MM.1S (cell line): ENCODE data around the gene ADISSP.

ENCODE experiments used
- DNase-seq: peaks from one replicate; pipeline ENCODE4 v3.0.0-alpha.2; 2015
- H2AFZ ChIP-seq: fragments of 300-600 bp; sonication (generic); 2 replicates; pipeline ENCODE4 v1.6.0; 2016; ENCODE audit warnings: antibody characterized with exemption, low read length
- H3F3A ChIP-seq: fragments of 300-600 bp; sonication (generic); 2 replicates; pipeline ENCODE4 v1.6.1; 2016; ENCODE audit warnings: mild to moderate bottlenecking, antibody characterized with exemption, low read length, moderate library complexity, mixed read lengths; ENCODE audit not compliant: insufficient read depth
- H3K27ac ChIP-seq: fragments of 300-600 bp; sonication (generic); 2 replicates; pipeline ENCODE4 v1.5.1; 2016; ENCODE audit warnings: mild to moderate bottlenecking, low read length
- H3K27me3 ChIP-seq: fragments of 300-600 bp; sonication (generic); replicated peaks from 2 replicates; pipeline ENCODE4 v1.6.0; 2016; ENCODE audit warnings: low read length; ENCODE audit not compliant: insufficient read depth
- H3K36me3 ChIP-seq: fragments of 300-600 bp; sonication (generic); replicated peaks from 2 replicates; pipeline ENCODE4 v1.6.1; 2016; ENCODE audit warnings: mild to moderate bottlenecking, low read length, mixed read lengths; ENCODE audit not compliant: insufficient read depth
- H3K4me1 ChIP-seq: fragments of 300-600 bp; sonication (generic); 2 replicates; pipeline ENCODE4 v1.6.1; 2016; ENCODE audit warnings: low read length, mixed read lengths
- H3K4me2 ChIP-seq: fragments of 300-600 bp; sonication (generic); 2 replicates; pipeline ENCODE4 v1.6.0; 2016; ENCODE audit warnings: low read depth, low read length
- H3K4me3 ChIP-seq: fragments of 300-600 bp; sonication (generic); 2 replicates; pipeline ENCODE4 v1.5.1; 2016; ENCODE audit warnings: low read length, mixed read lengths
- H3K79me2 ChIP-seq: fragments of 300-600 bp; sonication (generic); 2 replicates; pipeline ENCODE4 v1.6.1; 2016; ENCODE audit warnings: mixed run types, low read length, mixed read lengths
- H3K9ac ChIP-seq: fragments of 300-600 bp; sonication (generic); 2 replicates; pipeline ENCODE4 v1.6.1; 2016; ENCODE audit warnings: low read length, mixed read lengths
- H3K9me2 ChIP-seq: fragments of 300-600 bp; sonication (generic); replicated peaks from 2 replicates; pipeline ENCODE4 v1.6.1; 2016; ENCODE audit warnings: mild to moderate bottlenecking, low read length, mixed read lengths; ENCODE audit not compliant: insufficient read depth
- H3K9me3 ChIP-seq: fragments of 300-600 bp; sonication (generic); replicated peaks from 2 replicates; pipeline ENCODE4 v1.6.1; 2016; ENCODE audit warnings: mild to moderate bottlenecking, low read length, mixed read lengths; ENCODE audit not compliant: insufficient read depth
- H4K20me1 ChIP-seq: fragments of 300-600 bp; sonication (generic); 2 replicates; pipeline ENCODE4 v1.6.1; 2016; ENCODE audit warnings: mild to moderate bottlenecking, low read length, moderate library complexity, mixed read lengths; ENCODE audit not compliant: insufficient read depth
- EZH2 ChIP-seq: fragments of 300-600 bp; sonication (generic); optimal IDR thresholded peaks from 2 replicates; pipeline ENCODE3; 2017; ENCODE audit warnings: low read depth, mild to moderate bottlenecking, antibody characterized with exemption, low read length, mixed read lengths
- EZH2phosphoT487 ChIP-seq: fragments of 300-600 bp; sonication (generic); IDR thresholded peaks from 2 replicates; pipeline ENCODE4 v1.6.1; 2018; ENCODE audit warnings: antibody characterized with exemption, low read length
- TF ChIP-seq, protein P1 (sequence below): fragments of 300-600 bp; sonication (generic); IDR thresholded peaks from 2 replicates; pipeline ENCODE4 v1.5.1; 2016; ENCODE audit warnings: antibody characterized with exemption, low read length, mixed read lengths

ADISSP gene

DNA sequence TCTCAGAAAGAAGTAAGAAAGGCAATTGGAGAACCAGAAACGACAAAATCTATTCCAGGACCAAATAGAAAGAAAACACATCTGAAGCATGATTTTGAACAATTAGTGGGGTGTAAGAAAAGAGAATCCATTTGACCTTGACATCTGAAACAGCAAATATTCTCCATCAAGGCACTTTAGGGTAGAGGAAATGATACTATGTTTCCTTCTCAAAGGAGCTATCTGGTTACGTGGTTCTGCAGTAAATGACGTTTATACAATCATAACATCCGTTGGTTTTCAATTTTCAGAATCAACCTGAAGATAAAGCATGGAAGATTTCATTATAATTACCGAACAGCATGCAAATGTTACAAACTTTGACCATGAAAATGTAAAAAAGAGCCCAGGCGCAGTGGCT lies 46.9 kb downstream of the ADISSP start:
- no peaks in the 10 kb centered on the region for H3K36me3 ChIP-seq
- TF ChIP-seq EZH2 (no peak), EZH2phosphoT487 (no peak)
- TF ChIP-seq, protein P1, sequence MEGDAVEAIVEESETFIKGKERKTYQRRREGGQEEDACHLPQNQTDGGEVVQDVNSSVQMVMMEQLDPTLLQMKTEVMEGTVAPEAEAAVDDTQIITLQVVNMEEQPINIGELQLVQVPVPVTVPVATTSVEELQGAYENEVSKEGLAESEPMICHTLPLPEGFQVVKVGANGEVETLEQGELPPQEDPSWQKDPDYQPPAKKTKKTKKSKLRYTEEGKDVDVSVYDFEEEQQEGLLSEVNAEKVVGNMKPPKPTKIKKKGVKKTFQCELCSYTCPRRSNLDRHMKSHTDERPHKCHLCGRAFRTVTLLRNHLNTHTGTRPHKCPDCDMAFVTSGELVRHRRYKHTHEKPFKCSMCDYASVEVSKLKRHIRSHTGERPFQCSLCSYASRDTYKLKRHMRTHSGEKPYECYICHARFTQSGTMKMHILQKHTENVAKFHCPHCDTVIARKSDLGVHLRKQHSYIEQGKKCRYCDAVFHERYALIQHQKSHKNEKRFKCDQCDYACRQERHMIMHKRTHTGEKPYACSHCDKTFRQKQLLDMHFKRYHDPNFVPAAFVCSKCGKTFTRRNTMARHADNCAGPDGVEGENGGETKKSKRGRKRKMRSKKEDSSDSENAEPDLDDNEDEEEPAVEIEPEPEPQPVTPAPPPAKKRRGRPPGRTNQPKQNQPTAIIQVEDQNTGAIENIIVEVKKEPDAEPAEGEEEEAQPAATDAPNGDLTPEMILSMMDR = no peak
- H3K4me3 ChIP-seq = no peak overlapping the region
- no peak for DNase-seq
- no peaks in the 10 kb centered on the region for H4K20me1 ChIP-seq
- H3K27ac ChIP-seq = no peak overlapping the region
- no peaks in the 10 kb centered on the region for H3K9me3 ChIP-seq
- H3K4me2 ChIP-seq = no peak overlapping the region
- no peaks in the 10 kb centered on the region for H3K9me2 ChIP-seq
- no peak overlapping the region for H3K9ac ChIP-seq
- H3K79me2 ChIP-seq = no peaks in the 10 kb centered on the region
- no peaks in the 10 kb centered on the region for H3K27me3 ChIP-seq
- H2AFZ ChIP-seq = no peak overlapping the region
- peaks cover 13% of the 10 kb centered on the region for H3K4me1 ChIP-seq
- H3F3A ChIP-seq = no peaks in the 10 kb centered on the region

GRCh38 chr20:3720068-3720467 lies 47.5 kb downstream of the ADISSP start:
- Histone ChIP-seq H3F3A (no peaks in the 10 kb centered on the region), H3K27ac (no peak overlapping the region), H3K27me3 (no peaks in the 10 kb centered on the region), H3K79me2 (no peaks in the 10 kb centered on the region), H3K4me2 (0 out of 2 replicates have a peak overlapping the region, but pooled peaks have one; percentile 21), H3K9me2 (no peaks in the 10 kb centered on the region), H3K4me3 (no peak overlapping the region), H3K9me3 (no peaks in the 10 kb centered on the region), H3K4me1 (peaks cover 13% of the 10 kb centered on the region), H3K36me3 (no peaks in the 10 kb centered on the region), H4K20me1 (no peaks in the 10 kb centered on the region), H3K9ac (no peak overlapping the region), H2AFZ (no peak overlapping the region)
- DNase-seq = no peak
- TF ChIP-seq, protein P1 = no peak
- TF ChIP-seq EZH2 (no peak), EZH2phosphoT487 (no peak)

DNA sequence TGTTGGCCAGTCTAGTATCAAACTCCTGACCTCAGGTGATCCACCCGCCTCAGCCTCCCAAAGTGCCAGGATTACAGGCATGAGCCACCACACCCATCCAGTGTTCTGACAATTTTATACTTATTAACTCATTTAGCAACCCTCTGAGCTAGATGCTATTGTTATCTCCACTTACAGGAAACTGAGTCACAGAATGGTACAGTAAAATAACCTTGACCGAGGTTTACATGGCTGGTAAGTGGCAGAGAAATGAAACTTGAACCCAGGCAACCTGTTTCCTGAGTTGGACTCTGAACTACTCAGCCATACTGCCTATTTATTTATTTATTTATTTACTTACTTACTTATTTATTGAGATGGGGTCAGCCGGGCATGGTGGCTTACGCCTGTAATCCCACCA lies 48.5 kb downstream of the ADISSP start:
- H3K4me3 ChIP-seq = no peak overlapping the region
- H4K20me1 ChIP-seq = no peaks in the 10 kb centered on the region
- peaks cover 3% of the 10 kb centered on the region; the same call in 1 of the 2 replicates for H3F3A ChIP-seq
- no peak overlapping the region for H2AFZ ChIP-seq
- no peak overlapping the region for H3K4me2 ChIP-seq
- H3K4me1 ChIP-seq = peaks cover 19% of the 10 kb centered on the region
- H3K9me3 ChIP-seq = no peaks in the 10 kb centered on the region
- TF ChIP-seq, protein P1 = no peak
- no peak for TF ChIP-seq EZH2phosphoT487
- TF ChIP-seq EZH2 = no peak
- H3K27me3 ChIP-seq = no peaks in the 10 kb centered on the region
- DNase-seq = no peak
- no peak overlapping the region for H3K27ac ChIP-seq
- H3K36me3 ChIP-seq = no peaks in the 10 kb centered on the region
- H3K9me2 ChIP-seq = no peaks in the 10 kb centered on the region
- H3K9ac ChIP-seq = no peak overlapping the region
- H3K79me2 ChIP-seq = no peaks in the 10 kb centered on the region
